GM23338 (cell line): ENCODE measurements around the gene ZCCHC9. TPM values are rescaled to one million over a fixed set of nuclear protein-coding genes. Genes with fewer than 3 reads are reported as not detected.

Experiments used
- ATAC-seq: fragments of 200-7000 bp; cut with Tn5 transposase; 3 replicates; pipeline ENCODE4 v1.9.1; 2020
- DNase-seq: peaks from one replicate; pipeline ENCODE4 v3.0.0-alpha.2; 2015; ENCODE audit warnings: low spot score
- H2AFZ ChIP-seq: fragments of 200-600 bp; sonication (generic); 2 replicates; pipeline ENCODE4 v1.8.0; 2016; ENCODE audit warnings: antibody characterized with exemption, mild to moderate bottlenecking, moderate library complexity
- H3F3A ChIP-seq: fragments of 200-600 bp; sonication (generic); replicated peaks from 2 replicates; pipeline ENCODE4 v1.8.0; 2017; ENCODE audit warnings: antibody characterized with exemption, mixed run types, low read depth
- H3K27ac ChIP-seq: fragments of 200-600 bp; sonication (generic); 2 replicates; pipeline ENCODE4 v1.6.1; 2016; ENCODE audit warnings: low read depth
- H3K27me3 ChIP-seq: fragments of 200-600 bp; sonication (generic); 2 replicates; pipeline ENCODE4 v1.8.0; 2016; ENCODE audit warnings: mild to moderate bottlenecking, mixed run types, moderate library complexity; ENCODE audit not compliant: insufficient read depth
- H3K36me3 ChIP-seq: fragments of 200-600 bp; sonication (generic); 2 replicates; pipeline ENCODE4 v1.8.0; 2016; ENCODE audit warnings: mild to moderate bottlenecking; ENCODE audit not compliant: insufficient read depth
- H3K4me1 ChIP-seq: fragments of 200-600 bp; sonication (generic); 2 replicates; pipeline ENCODE4 v1.8.0; 2016; ENCODE audit warnings: mild to moderate bottlenecking, moderate library complexity; ENCODE audit not compliant: insufficient read depth
- H3K4me2 ChIP-seq: fragments of 200-600 bp; sonication (generic); 2 replicates; pipeline ENCODE4 v1.7.1; 2017; ENCODE audit warnings: mixed run types
- H3K4me3 ChIP-seq: fragments of 200-600 bp; sonication (generic); 2 replicates; pipeline ENCODE4 v1.6.1; 2016; ENCODE audit warnings: mixed run types
- H3K79me2 ChIP-seq: fragments of 200-600 bp; sonication (generic); replicated peaks from 2 replicates; pipeline ENCODE4 v1.8.0; 2017; ENCODE audit warnings: mild to moderate bottlenecking; ENCODE audit not compliant: insufficient read depth
- H3K9me2 ChIP-seq: fragments of 200-600 bp; sonication (generic); 2 replicates; pipeline ENCODE4 v1.8.0; 2017; ENCODE audit not compliant: insufficient read depth
- H4K20me1 ChIP-seq: fragments of 200-600 bp; sonication (generic); replicated peaks from 2 replicates; pipeline ENCODE4 v1.8.0; 2017; ENCODE audit warnings: mild to moderate bottlenecking; ENCODE audit not compliant: insufficient read depth
- H3K27ac Mint-ChIP-seq: 2 replicates; pipeline ENCODE4 v1.8.0; 2020; ENCODE audit warnings: inconsistent platforms, mild to moderate bottlenecking, moderate library complexity, mixed read lengths
- H3K27me3 Mint-ChIP-seq: 3 replicates; pipeline ENCODE4 v1.8.0; 2022; ENCODE audit warnings: low read depth, mild to moderate bottlenecking, moderate library complexity, mixed read lengths, inconsistent platforms; ENCODE audit not compliant: insufficient read depth, poor library complexity
- H3K36me3 Mint-ChIP-seq: 3 replicates; pipeline ENCODE4 v1.8.0; 2021; ENCODE audit warnings: low read depth, mild to moderate bottlenecking, inconsistent platforms, moderate library complexity, mixed read lengths
- H3K4me1 Mint-ChIP-seq: 3 replicates; pipeline ENCODE4 v1.8.0; 2020; ENCODE audit warnings: mild to moderate bottlenecking, inconsistent platforms, mixed read lengths
- H3K4me3 Mint-ChIP-seq: 3 replicates; pipeline ENCODE4 v1.8.0; 2021; ENCODE audit warnings: moderate library complexity, mild to moderate bottlenecking, inconsistent platforms, mixed read lengths
- H3K9me3 Mint-ChIP-seq: 3 replicates; pipeline ENCODE4 v1.8.0; 2020; ENCODE audit warnings: moderate library complexity, mild to moderate bottlenecking, inconsistent platforms, mixed read lengths
- CREB1 ChIP-seq: fragments of 250-450 bp; sonication (Bioruptor Pico); IDR thresholded peaks from 2 replicates; pipeline ENCODE4 v1.5.0; 2020; ENCODE audit warnings: low read depth, mild to moderate bottlenecking, moderate library complexity
- EZH2 ChIP-seq: fragments of 200-600 bp; sonication (generic); IDR thresholded peaks from one replicate; pipeline ENCODE4 v1.8.0; 2017; ENCODE audit warnings: antibody characterized with exemption, mild to moderate bottlenecking, low read depth; ENCODE audit not compliant: unreplicated experiment
- NANOG ChIP-seq: IDR thresholded peaks from 2 replicates; pipeline ENCODE4 v1.6.1; 2016; ENCODE audit warnings: antibody characterized with exemption, borderline replicate concordance
- POLR2AphosphoS5 ChIP-seq: IDR thresholded peaks from 2 replicates; pipeline ENCODE4 v1.6.1; 2016; ENCODE audit warnings: antibody characterized with exemption, low read depth
- STAT1 ChIP-seq: IDR thresholded peaks from one replicate; pipeline ENCODE4 v1.6.1; 2016; ENCODE audit warnings: antibody characterized with exemption; ENCODE audit not compliant: unreplicated experiment
- ZNF114 ChIP-seq: fragments of 250-450 bp; sonication (Bioruptor Pico); IDR thresholded peaks from 2 replicates; pipeline ENCODE4 v1.5.0; 2020; ENCODE audit warnings: mild to moderate bottlenecking, moderate library complexity
- ZNF331 ChIP-seq: fragments of 250-450 bp; sonication (Bioruptor Pico); IDR thresholded peaks from 2 replicates; pipeline ENCODE4 v1.5.0; 2020; ENCODE audit warnings: low read depth, mild to moderate bottlenecking, moderate library complexity
- polyA plus RNA-seq: library from polyadenylated mRNA; unstranded; fragments of >200 nt; fragmentation: Nextera tagmentation; extraction: Ambion mirVana; gene quantifications from 2 replicates; pipeline ENCODE4 v1.2.1, GENCODE V29; 2016
- total RNA-seq: library from RNA; depleted of rRNA; stranded (reverse); fragments of >200 nt; shearing (Covaris generic); gene quantifications from 2 replicates; pipeline ENCODE4 v1.2.3, GENCODE V29; 2014
- TF ChIP-seq, protein P1 (sequence below): fragments of 250-450 bp; sonication (Bioruptor Pico); IDR thresholded peaks from 2 replicates; pipeline ENCODE4 v1.5.0; 2020; ENCODE audit warnings: mild to moderate bottlenecking, moderate library complexity
- TF ChIP-seq, protein P2 (sequence below): IDR thresholded peaks from 2 replicates; pipeline ENCODE4 v1.6.1; 2016; ENCODE audit warnings: antibody characterized with exemption
- TF ChIP-seq, protein P3 (sequence below), 2 experiments: fragments of 200-600 bp in 1 of 2; sonication (generic) in 1 of 2; conservative IDR thresholded peaks; 2 replicates each; pipeline versions ENCODE4 v1.5.1 to v1.6.1; 2016 to 2017; ENCODE audit warnings: antibody characterized with exemption in 2 of 2, low read depth in 2 of 2, mild to moderate bottlenecking in 2 of 2, moderate library complexity in 1 of 2

The ZCCHC9 gene
- total and polyA plus RNA-seq, 2 experiments from 2014 or later = 31.1 to 48.7 TPM

DNA sequence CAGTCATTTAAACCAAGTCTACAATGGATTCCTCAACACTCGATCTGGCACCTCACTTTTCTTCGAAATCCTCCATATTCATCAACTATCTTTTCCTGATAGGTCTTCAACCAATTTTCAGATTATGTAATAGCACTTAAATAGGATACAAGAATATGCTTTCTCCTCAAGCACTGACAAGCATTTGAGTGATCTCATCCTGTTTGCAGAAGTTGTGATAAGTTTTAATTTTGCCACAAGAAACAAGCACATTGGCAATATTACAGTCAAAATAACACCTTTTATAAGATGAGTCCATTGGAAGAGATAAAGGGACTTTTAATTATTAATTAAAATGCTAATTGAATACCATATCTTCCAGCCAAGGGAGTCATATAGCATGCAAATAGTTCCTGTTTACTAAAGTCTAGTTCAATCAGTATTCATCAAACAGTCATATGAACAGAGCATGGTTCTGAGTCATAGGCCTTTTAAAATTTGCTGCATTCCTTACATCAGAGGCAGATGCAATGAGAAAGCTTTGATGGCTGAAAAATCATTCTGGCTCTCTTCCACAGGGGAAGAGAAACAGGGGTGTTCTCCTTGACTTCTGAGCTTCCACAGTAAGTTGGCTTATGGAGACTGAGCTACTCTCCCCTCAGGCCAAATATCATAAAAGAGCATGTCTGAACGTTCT lies 32.7 kb upstream of the ZCCHC9 start:
- TF ChIP-seq CREB1 (no peak), ZNF114 (CRISPR knock-in tag) (no peak), ZNF331 (CRISPR knock-in tag) (no peak), POLR2AphosphoS5 (no peak), EZH2 (no peak), STAT1 (no peak), NANOG (no peak)
- TF ChIP-seq, protein P1, sequence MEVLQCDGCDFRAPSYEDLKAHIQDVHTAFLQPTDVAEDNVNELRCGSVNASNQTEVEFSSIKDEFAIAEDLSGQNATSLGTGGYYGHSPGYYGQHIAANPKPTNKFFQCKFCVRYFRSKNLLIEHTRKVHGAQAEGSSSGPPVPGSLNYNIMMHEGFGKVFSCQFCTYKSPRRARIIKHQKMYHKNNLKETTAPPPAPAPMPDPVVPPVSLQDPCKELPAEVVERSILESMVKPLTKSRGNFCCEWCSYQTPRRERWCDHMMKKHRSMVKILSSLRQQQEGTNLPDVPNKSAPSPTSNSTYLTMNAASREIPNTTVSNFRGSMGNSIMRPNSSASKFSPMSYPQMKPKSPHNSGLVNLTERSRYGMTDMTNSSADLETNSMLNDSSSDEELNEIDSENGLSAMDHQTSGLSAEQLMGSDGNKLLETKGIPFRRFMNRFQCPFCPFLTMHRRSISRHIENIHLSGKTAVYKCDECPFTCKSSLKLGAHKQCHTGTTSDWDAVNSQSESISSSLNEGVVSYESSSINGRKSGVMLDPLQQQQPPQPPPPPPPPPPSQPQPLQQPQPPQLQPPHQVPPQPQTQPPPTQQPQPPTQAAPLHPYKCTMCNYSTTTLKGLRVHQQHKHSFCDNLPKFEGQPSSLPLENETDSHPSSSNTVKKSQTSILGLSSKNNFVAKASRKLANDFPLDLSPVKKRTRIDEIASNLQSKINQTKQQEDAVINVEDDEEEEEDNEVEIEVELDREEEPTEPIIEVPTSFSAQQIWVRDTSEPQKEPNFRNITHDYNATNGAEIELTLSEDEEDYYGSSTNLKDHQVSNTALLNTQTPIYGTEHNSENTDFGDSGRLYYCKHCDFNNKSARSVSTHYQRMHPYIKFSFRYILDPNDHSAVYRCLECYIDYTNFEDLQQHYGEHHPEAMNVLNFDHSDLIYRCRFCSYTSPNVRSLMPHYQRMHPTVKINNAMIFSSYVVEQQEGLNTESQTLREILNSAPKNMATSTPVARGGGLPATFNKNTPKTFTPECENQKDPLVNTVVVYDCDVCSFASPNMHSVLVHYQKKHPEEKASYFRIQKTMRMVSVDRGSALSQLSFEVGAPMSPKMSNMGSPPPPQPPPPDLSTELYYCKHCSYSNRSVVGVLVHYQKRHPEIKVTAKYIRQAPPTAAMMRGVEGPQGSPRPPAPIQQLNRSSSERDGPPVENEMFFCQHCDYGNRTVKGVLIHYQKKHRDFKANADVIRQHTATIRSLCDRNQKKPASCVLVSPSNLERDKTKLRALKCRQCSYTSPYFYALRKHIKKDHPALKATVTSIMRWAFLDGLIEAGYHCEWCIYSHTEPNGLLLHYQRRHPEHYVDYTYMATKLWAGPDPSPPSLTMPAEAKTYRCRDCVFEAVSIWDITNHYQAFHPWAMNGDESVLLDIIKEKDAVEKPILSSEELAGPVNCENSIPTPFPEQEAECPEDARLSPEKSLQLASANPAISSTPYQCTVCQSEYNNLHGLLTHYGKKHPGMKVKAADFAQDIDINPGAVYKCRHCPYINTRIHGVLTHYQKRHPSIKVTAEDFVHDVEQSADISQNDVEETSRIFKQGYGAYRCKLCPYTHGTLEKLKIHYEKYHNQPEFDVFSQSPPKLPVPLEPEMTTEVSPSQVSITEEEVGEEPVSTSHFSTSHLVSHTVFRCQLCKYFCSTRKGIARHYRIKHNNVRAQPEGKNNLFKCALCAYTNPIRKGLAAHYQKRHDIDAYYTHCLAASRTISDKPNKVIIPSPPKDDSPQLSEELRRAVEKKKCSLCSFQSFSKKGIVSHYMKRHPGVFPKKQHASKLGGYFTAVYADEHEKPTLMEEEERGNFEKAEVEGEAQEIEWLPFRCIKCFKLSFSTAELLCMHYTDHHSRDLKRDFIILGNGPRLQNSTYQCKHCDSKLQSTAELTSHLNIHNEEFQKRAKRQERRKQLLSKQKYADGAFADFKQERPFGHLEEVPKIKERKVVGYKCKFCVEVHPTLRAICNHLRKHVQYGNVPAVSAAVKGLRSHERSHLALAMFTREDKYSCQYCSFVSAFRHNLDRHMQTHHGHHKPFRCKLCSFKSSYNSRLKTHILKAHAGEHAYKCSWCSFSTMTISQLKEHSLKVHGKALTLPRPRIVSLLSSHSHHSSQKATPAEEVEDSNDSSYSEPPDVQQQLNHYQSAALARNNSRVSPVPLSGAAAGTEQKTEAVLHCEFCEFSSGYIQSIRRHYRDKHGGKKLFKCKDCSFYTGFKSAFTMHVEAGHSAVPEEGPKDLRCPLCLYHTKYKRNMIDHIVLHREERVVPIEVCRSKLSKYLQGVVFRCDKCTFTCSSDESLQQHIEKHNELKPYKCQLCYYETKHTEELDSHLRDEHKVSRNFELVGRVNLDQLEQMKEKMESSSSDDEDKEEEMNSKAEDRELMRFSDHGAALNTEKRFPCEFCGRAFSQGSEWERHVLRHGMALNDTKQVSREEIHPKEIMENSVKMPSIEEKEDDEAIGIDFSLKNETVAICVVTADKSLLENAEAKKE = no peak
- TF ChIP-seq, protein P2, sequence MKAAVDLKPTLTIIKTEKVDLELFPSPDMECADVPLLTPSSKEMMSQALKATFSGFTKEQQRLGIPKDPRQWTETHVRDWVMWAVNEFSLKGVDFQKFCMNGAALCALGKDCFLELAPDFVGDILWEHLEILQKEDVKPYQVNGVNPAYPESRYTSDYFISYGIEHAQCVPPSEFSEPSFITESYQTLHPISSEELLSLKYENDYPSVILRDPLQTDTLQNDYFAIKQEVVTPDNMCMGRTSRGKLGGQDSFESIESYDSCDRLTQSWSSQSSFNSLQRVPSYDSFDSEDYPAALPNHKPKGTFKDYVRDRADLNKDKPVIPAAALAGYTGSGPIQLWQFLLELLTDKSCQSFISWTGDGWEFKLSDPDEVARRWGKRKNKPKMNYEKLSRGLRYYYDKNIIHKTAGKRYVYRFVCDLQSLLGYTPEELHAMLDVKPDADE = no peak
- TF ChIP-seq, protein P3, sequence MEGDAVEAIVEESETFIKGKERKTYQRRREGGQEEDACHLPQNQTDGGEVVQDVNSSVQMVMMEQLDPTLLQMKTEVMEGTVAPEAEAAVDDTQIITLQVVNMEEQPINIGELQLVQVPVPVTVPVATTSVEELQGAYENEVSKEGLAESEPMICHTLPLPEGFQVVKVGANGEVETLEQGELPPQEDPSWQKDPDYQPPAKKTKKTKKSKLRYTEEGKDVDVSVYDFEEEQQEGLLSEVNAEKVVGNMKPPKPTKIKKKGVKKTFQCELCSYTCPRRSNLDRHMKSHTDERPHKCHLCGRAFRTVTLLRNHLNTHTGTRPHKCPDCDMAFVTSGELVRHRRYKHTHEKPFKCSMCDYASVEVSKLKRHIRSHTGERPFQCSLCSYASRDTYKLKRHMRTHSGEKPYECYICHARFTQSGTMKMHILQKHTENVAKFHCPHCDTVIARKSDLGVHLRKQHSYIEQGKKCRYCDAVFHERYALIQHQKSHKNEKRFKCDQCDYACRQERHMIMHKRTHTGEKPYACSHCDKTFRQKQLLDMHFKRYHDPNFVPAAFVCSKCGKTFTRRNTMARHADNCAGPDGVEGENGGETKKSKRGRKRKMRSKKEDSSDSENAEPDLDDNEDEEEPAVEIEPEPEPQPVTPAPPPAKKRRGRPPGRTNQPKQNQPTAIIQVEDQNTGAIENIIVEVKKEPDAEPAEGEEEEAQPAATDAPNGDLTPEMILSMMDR (conservative IDR thresholded peaks at IDR 0.05; ENCODE audit: low read depth in 2 of 2) = no peak
- no peak overlapping the region for H3K27ac ChIP-seq
- peaks cover 17% of the 10 kb centered on the region for H3K4me1 Mint-ChIP-seq

More for the DNA sequence above, 32.7 kb upstream of the ZCCHC9 start:
- peaks cover 65% of the 10 kb centered on the region for H3K79me2 ChIP-seq
- Mint-ChIP-seq H3K27me3 (peaks cover 2% of the 10 kb centered on the region), H3K27ac (no peak overlapping the region), H3K9me3 (no peaks in the 10 kb centered on the region), H3K4me3 (no peak overlapping the region), H3K36me3 (peaks cover 11% of the 10 kb centered on the region; the same call in 2 of the 3 replicates)
- no peak overlapping the region for H2AFZ ChIP-seq
- peaks cover 30% of the 10 kb centered on the region for H3K4me1 ChIP-seq
- H3K4me2 ChIP-seq = no peak overlapping the region
- ATAC-seq (no peak), DNase-seq (no peak)
- no peaks in the 10 kb centered on the region for H3F3A ChIP-seq
- H4K20me1 ChIP-seq = peaks cover 9% of the 10 kb centered on the region
- no peaks in the 10 kb centered on the region for H3K36me3 ChIP-seq
- H3K4me3 ChIP-seq = no peak overlapping the region
- H3K9me2 ChIP-seq = no peaks in the 10 kb centered on the region
- no peaks in the 10 kb centered on the region for H3K27me3 ChIP-seq
